A204.1 (cell line): Measurements from ENCODE around the gene ETV6.

Source experiments
- FAIRE-seq: peaks from 2 replicates; lab custom pipeline; 2012; peaks lifted over from hg19 to GRCh38; lab: Jason Lieb, UNC

ETV6 gene

DNA sequence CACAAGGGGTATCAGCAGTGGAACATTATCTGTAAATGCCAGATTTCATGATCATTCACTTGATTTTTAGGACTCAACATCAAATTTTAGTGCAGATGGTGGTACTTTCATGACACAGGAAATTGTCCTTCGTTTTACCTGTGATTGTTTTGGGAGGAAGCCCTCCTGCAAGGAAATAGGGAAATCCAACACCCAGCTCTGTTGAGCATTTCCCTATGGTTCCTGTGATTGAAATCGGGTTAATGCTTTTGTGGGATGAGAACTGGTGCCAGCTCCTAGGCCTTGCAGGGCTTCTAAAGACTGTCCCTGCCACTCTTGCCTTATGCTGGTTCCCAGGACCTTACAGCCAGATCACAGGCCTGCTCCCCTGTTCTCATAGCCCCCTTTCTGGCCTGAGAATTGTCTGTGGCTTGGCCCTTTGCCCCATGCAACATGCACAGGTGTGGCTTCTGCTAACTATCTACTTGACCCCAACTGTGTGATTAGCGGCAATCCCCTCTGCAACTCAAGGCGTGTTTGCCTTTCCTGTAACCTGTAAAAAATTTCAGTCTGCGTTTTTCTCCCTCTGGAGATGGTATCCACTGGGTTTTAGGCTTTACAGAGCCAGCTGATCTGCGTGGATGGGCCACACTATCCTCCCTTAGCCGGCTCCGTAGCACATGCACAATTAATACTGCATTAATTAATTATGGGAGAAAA is 112.5 kb downstream of the ETV6 start:
- FAIRE-seq, result no peak

DNA sequence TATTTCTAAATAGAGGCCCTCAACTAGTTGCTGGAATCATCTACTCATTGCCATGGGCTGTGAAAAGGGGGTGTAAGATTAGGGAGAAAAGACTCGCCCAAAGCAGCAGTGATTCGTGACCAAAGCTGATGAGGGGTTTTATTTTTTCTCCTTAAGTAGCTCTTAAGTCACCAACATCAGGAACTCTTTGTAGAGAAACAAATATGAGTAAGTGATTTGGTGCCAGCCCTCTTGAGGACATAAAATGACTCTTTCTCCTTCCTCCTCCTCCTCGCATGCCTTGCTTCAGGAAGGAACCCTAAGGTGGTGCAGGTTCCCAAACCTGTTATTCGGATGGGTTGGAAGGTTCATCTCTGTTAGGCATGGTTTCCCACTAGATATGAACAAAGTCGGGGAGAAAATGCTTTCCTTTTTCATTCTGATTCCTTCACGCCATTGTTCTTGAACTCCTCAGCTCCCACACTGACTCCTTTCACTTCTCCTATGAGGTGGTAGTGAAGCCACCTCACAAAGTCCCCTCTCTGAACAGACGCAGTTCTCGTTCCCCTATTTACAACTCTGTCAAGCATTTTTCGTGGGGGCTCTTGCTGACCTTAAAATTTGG is 113.4 kb downstream of the ETV6 start:
- FAIRE-seq, result no peak

DNA sequence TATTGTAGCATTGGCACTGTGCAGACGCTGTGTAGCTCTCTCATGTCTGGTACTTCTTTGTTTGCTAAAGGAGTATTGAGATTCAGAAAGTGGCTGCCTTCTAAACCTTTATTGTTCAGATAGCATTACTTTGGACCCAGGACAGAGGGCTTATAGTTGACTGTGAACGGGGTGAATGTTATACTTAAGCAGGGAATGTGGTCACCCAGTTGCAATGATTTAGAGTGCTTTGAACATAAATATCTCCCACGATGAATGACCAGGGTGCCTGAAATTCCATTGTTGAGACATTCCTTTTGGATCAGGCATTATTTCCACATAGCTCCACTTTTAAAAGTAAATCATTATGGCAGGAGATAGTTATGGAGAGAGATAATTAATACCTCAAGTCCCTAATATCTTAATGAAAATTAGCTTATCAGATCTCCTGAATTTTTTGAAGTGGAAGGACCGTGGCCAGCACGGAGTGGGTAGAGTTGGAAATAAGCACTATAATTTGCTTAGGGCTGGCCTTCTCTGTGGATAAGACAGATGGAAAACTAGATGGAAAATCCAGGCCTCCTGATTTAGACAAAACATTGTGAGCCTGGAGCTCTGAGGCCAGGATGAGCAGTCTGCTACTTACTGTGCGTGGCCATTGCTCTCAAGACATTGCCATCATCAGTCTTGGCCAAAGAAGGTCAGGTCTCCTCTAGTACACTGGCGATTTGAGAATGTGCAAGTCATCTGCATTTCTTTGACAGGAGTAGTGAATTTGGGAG is 114.5 kb downstream of the ETV6 start:
- FAIRE-seq, result no peak

DNA sequence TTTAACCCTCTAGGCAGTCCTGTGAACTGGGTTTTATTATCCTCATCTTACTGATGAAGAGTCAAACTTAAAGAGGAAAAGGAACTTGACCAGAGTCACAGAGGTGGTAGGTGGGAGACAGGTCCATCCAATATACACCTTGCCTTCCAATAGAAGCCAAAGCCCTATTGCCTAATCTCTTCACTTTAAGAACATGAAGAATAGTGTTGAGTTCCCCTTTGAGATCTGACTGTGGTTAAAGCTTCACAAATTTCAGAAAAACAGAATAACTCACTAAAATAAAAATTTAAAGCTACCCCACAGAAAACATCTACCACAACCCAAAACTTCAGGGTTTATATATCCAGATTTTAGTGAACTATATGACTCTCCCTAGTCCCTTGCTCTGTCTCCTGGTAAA is 115.4 kb downstream of the ETV6 start:
- no peak for FAIRE-seq

DNA sequence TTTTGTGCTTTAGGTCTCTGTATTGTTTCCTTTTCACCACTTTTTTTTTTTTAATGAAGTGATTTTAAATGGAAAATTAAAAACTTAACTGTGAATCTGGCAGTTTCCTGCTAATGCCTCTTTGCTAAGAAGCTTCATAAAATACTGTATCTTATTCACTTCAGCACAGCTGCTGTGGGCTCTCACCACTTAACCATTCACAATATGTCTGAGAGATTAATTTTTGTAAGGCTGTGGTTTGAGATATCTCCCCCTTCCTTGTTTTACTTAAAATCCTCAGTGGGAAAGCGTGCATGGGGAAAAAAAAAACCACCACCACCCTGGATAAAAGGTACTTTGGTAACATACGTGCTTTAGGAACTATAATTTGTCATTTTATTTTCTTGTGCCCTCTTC is 115.9 kb downstream of the ETV6 start:
- FAIRE-seq, result no peak

DNA sequence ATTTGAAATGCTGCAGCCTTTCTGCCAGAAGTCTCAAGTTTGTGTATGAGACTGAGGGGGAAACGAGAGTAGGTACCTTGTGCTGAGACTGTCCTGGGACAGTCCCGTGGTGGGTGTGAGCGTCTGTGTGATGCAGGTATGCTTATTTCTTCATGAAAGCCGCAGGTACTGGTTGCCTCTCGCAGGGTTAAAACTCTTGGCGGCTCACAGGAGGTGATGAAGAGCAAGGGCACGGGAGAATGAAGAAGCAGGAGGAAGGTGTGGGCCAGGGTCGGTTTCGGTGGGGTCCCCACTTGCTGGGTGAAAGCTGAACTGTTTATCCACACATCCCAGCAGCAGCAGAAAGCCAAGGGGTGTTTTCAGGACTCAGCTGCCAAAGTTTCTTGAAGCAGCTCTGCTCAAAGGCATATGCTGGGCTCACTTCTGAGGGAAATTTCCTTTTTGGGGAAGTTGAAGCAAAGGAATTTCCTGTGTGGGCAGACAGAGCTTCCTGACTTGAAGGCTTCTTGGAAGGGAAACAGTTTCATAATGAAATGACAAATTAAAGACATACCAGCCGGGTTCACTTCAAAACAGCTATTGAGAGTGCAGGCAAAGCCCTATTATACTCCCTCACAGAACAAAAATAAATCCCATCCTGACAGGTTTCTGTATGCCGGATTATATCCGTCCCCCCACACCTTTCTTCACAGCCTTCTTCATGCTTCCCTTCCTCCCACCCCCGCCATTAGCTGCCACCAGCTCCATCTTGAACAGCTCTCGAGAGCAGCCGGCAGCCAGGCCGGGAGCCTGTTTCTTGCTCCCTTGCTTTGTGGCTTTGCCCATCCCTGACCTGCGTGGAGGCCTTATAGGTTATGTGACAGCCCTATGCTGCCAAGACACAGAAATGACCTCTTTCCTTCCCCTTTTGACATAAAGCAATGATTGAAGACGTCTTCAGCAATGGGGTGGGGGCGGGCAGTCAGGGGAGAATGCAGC is 116.6 kb downstream of the ETV6 start:
- FAIRE-seq, result no peak

DNA sequence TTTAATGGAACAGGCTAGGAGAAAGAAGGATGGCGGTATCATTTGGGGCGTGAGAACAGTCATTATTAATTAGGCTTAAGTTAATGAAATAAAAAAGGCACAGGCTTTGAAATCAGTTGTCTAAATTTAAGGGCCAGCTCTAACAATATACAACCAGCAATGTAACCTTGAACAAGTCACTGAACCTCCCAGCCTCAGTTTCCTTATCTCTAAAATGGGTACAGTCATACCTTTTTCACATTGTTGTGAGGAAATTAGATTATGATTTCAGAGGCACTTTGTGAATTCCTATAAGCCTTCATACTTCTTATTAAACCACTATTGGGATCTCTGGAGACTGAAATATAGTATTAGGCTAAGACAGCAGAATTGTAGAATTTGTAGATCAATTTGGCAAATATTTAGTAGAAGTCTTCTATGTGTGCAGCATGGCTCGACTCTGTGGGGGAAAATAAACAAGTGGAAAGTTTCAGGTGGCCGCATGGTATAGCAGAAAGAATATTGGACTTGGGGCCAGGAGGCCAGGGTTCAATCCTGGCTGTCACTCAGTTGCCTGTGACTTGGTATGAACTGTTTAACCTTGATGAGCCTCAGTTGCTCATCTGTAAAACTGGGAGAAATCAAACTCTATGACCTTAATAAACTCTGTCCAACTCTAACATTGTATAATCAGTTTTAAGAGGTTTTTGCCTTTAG is 117.7 kb downstream of the ETV6 start:
- no peak for FAIRE-seq

DNA sequence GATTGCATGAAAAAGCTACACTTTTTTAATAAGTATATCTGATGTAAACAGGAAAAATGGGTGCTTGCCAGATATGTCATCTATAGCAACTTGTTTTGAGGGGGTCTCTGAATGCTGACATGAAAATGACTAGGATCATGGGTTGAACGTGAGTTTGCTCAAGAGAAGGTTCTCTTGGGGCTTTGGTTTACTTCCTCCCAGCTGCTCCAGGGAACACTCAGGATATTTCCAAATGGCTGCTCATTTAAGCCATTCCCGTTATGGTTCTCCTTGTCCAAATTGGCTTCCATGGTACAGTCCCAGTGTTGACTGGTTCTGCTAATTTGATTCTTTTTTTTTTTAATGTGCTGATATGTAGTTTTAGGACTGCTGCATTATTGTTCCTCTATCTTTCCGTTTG is 118.3 kb downstream of the ETV6 start:
- no peak for FAIRE-seq

DNA sequence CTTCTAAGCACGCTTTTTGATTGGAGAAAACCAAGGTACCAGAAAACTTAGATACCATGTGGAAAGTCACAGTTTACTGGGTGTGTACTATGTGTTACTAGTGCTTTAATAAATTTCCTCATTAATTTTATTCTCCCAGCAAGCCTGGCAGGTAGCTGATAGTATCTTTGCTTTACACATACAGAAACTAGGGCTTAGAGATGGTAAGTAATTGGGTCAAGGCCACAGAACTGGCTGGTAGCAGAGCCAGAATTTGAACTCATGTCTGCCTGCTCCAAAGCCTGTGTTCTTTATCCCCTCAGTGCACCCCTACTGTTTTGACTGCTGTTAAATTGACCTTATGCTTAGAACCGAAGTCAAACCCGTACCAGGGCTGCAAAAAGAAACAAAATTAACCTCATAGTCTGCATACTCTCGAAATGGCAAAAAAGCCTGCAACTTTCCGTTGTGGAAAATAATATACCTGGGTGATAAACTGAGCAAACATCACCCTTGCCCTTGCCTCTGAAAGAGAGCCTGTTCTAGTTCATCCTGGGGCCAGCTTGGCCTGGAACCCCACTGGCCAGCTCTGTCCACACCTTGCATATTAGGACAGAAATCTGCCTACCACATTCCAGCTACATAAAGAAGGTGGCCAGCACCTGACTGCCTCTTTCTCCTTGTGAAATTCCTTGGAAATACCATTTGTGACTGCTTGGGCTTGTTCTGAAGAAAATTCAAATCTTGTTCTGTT is 118.9 kb downstream of the ETV6 start:
- no peak for FAIRE-seq

DNA sequence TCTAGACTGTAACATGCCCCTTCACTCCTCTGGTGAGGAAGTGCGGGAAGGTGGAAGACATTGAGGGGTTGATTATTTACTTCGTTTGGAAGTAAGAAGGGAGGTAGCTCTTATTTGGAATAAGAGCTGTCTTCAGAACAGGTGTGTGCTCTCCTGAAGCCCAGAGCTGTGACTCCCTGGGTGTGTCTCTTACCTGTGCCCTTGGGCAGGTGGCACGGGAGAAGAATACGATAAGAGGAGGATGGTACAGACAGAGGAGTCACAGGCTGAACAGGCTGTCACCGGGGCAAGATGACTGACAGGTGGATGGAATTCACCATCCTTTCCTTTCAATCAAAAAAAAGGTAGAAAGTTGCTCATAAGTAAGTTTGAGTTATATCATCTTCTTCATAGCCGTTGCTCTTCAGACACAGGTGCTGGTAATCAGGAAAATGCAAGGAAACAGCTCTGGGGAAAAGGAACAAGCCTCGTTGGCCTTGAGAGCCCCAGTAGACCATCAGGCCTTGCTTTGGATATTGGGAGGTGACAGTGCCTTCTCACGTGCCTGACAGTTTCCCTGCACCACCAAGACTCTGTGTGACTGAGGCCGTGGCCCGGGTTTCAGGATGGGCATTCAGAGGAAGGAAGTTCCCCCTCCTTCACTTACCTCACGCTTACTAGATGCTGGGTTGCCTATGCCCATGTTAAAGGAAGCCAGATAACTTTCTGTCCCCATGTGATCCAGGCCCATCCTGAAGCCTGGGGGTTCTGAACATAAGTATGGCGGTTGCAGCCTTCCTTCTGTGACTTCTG is 120.4 kb downstream of the ETV6 start:
- FAIRE-seq, result no peak

DNA sequence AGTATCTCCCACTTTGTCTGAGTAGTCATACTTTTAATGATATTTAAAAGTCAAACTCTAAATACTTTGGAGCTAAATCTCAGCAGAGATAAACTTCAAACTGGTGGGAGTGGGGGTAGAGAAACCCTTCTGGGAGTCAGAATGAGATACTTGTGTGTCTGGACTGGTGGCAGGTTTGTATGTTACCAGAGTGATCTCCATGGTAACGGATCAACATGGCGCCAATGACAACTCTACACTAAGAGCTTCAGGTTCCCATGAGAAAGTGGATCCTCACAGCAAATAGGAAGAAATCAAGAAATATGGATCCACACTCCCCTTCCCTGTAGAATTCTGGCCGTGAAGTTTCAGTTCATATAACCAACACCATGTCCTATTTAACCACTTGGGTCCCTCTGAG is 121.9 kb downstream of the ETV6 start:
- no peak for FAIRE-seq

DNA sequence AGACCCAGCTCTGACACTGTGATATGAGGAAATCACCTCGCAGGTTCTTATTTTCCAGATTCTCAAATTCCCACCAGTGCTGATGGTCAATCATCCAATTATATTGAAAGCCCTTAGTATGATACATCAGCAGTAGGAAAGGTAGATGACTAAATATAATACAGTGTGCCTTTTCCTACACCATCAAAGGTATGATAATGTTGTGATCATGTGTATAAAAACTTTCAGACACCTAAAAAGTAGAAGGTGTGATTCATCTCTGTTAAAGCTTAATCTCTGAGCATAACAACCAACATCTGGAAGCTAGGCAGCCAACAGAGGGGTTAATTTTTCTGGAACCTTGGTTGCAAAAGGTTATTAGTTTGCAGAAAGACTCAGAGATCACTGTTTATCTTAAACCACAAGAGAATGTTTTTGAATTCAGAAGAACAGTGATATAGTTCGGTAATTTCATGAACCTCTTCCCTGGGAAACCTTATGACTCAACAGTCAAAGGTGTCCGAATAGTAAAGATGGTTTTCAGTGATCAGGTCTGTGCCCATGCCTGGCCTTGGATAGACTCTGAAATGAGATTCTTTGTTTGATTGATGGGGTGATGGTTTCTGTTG is 122.5 kb downstream of the ETV6 start:
- FAIRE-seq, result no peak

DNA sequence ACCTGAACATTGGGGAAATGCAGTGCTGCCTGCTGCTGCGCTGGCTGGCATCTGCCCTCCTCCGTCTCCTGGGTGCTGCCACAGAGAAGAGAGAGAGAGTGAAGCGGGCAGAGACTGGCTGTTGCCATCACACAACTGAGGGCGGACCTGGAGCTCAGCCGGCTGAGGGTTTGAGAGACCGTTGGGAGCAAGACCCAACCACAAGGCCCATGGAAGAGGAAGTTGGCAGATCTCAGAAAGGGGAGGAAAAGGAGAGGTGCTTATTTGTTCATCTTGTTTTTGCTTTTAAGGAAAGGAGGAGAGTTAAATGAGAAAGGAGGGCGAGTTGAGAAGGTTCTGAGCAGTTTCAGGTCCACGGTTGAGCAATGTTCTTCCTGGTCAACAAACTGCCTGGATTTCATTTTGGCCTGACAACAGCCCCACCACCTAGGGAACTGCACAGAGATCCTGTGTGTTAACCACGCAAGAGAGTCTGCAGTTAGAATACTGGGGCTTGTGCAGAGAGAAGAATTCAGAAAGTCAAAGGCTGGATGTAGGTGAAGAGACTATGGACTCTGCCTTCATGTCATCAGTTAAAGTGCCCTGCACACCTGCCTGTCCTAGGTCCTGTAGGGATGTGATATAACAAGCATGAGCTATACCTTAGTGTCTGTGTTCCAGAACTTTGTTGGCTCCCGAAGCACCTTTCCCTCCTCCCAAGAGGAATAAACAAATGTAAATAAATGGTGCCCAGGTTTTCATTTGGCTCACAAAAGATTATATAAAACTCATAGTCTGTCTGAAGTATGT is 124.6 kb downstream of the ETV6 start:
- FAIRE-seq, result no peak

DNA sequence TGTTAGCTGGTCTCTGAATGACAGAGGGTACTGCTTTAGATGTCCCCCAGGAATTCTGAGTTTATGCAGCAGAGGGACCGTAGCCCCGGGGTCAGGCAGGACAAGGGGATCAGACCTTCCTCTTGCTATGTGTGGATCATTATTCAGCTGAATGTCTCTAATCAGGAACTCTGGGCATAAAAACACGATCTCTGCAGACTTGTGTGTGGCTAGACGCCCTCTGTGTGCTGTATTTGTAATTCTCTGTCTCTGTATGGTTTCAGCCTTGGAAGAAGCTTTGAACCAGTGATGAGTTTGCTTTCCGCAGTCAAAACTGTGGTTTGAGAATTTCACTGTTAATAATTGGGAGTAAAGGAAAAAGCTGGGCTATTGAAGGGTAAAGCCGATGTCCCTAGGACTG is 125.3 kb downstream of the ETV6 start:
- no peak for FAIRE-seq

DNA sequence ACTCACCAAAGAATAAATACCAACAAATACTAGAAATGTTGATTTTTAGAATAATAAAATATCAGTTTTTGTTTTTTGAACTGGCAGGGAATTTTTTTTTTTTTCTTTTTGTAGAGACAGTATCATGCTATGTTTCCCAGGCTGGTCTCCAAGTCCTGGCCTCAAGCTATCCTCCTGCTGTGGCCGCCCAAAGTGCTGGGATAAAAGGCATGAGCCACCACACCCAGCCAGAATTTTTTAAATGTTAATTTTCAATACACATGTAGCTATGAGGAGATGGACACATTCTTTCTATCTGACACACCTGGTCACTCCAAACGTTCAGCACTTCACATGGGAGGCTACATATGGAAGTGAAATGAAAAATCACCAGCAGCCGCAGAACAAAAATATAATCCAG is 126.8 kb downstream of the ETV6 start:
- no peak for FAIRE-seq

DNA sequence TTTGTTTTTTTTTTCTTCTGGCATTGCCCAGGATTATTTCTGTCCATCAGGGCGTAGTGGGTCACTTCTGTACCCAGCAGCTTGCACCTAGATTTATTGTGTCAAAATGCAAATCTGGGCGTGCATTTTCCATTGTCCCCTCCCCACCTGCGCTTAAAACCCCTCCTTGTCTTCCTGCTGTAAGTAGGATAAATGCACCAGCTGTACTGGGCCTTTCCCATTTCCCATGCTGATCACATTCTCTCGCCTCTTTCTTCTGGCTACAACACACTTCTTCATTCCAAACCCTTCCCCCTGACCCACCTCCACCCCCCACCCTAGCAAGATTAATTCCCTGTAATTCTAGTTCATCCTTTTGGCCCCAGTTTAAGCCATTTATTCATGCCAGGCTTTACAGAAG is 128.0 kb downstream of the ETV6 start:
- FAIRE-seq, result no peak

DNA sequence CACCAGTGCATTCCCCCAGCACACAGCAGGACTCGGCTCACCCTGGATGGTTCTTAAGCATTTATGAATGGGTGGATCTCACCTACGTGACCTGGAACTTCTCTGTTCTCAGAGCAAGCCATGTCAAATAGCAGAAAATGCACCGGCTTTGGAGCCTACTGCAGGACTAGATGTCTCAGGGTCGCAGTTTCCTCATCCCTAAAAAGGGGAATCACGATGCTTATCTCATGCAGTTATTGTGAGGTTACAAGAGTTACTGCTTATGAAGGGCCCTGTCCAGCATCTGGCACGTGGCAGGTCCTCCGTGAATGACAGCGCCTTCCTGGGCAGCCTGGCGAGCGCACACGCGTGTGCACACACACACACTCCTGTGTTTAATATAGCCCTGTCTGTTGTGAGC is 128.5 kb downstream of the ETV6 start:
- FAIRE-seq, result no peak

DNA sequence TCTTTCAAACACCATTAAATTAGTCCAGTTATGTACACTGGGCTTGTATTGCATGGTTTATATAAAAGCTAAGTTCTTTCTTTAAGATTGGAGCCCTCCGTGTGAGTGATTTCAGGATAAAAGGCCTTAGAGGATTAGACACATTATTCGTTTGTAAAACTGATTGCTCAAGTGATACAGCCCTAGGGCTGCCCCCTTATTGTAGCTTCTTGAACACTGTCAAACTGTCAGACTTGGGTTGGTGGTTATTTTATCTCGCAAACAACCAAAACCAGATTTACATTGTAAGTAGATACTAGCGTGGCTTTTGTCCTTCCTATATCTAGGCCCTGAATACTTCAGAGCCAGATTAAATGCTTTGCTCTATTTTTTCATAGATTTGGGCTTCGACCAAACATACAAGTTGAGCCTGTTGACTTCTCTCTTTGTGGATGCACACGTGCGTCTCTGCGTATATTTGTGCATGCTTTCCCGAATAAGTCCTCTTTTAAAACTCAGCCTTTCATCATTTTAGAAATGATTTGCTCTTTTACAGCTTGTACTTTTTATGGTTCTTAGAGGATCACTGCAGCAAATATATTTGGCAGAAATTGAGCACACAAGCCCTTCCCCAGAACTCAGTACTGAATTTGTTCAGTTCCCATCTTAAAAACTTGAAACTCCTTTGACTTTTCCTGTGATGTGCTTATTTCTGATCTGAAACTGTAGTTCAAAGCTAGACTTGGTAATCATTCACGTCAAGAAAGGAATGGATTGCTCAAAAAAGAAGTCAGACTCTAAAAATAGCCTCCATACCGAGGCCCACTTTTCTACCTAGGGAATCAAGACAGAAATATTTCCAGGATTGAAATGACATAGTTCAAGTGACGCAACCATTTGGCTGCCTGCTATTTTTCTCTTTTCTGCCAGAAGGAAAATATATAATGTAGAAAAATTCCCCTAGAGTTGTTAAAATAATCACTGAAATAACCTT is 129.5 kb downstream of the ETV6 start:
- FAIRE-seq, result no peak
